ENCODE results near the gene HYOU1.
A peak's percentile ranks its signal among the peaks of the same experiment; 100 is the strongest.
"Not testable (repeated sequence)": the region's sequence is repeated elsewhere in the genome, so short reads cannot be mapped to it uniquely, and the experiment has no call there.

Gene HYOU1

GRCh38 chr11:119041821-119042514, 15.0 kb downstream of the HYOU1 start:
- no peak for DNase-seq

GRCh38 chr11:119039471-119039870, 17.5 kb downstream of the HYOU1 start:
- DNase-seq: not testable (repeated sequence)

- no peak for DNase-seq
Measured at GRCh38 chr11:119038884-119039283, 18.1 kb downstream of the HYOU1 start.

- DNase-seq: no peak
Measured at GRCh38 chr11:119034813-119035212, 22.2 kb downstream of the HYOU1 start.

- not testable (repeated sequence) for DNase-seq
Measured at GRCh38 chr11:119033421-119033820, 23.6 kb downstream of the HYOU1 start.

GRCh38 chr11:119031912-119032280, 25.1 kb downstream of the HYOU1 start:
- no peak for DNase-seq

- DNase-seq: peak; percentile 91
Measured at GRCh38 chr11:119030329-119031047, 26.5 kb downstream of the HYOU1 start, which contains the start of gene SLC37A4. Gene SLC37A4, minus strand, starts transcription at chr11:119030877.

- no peak for DNase-seq
Measured at GRCh38 chr11:119030029-119030328, 27.0 kb downstream of the HYOU1 start.

GRCh38 chr11:119029340-119030028, 27.5 kb downstream of the HYOU1 start:
- DNase-seq: no peak

GRCh38 chr11:119029069-119029339, 28.0 kb downstream of the HYOU1 start:
- DNase-seq: no peak

- no peak for DNase-seq
Measured at GRCh38 chr11:119028346-119029068, 28.5 kb downstream of the HYOU1 start.

- no peak for DNase-seq
Measured at GRCh38 chr11:119027561-119028345, 29.3 kb downstream of the HYOU1 start.

- DNase-seq: no peak
Measured at GRCh38 chr11:119026970-119027369, 30.0 kb downstream of the HYOU1 start.

GRCh38 chr11:119025978-119026766, 30.8 kb downstream of the HYOU1 start:
- DNase-seq: no peak

GRCh38 chr11:119025541-119025940, 31.5 kb downstream of the HYOU1 start:
- no peak for DNase-seq

GRCh38 chr11:119025099-119025473, 31.9 kb downstream of the HYOU1 start:
- no peak for DNase-seq

- DNase-seq: no peak
Measured at GRCh38 chr11:119024430-119025098, 32.4 kb downstream of the HYOU1 start.

GRCh38 chr11:119023741-119024140, 33.3 kb downstream of the HYOU1 start:
- DNase-seq: no peak

- no peak for DNase-seq
Measured at GRCh38 chr11:119021631-119022030, 35.4 kb downstream of the HYOU1 start.

GRCh38 chr11:119019996-119020395, 37.0 kb downstream of the HYOU1 start:
- DNase-seq: no peak

All from NCI-H2081 treated with DMSO at 0.1 percent for 48 hours (cell line).